DOHH2 (cell line): ENCODE measurements around the gene KRT73.

Source experiments
- H3F3A ChIP-seq: fragments of 200-600 bp; sonication (generic), shearing (Covaris generic); 2 replicates; pipeline ENCODE4 v1.6.0; 2016; ENCODE audit warnings: antibody characterized with exemption, mild to moderate bottlenecking; ENCODE audit not compliant: control insufficient read depth, insufficient read depth
- H3K27ac ChIP-seq: fragments of 200-600 bp; sonication (generic); 2 replicates; pipeline ENCODE4 v1.5.1; 2014; ENCODE audit warnings: low read depth, mild to moderate bottlenecking, low read length, moderate library complexity
- H3K27me3 ChIP-seq: fragments of 200-600 bp; sonication (generic); 2 replicates; pipeline ENCODE4 v1.6.1; 2014; ENCODE audit warnings: mild to moderate bottlenecking, low read length, mixed read lengths; ENCODE audit not compliant: control insufficient read depth
- H3K36me3 ChIP-seq: fragments of 200-600 bp; sonication (generic); 2 replicates; pipeline ENCODE4 v1.6.1; 2014; ENCODE audit warnings: mild to moderate bottlenecking, low read length, moderate library complexity, mixed read lengths; ENCODE audit not compliant: control insufficient read depth
- H3K4me1 ChIP-seq: fragments of 200-600 bp; sonication (generic); 2 replicates; pipeline ENCODE4 v1.6.1; 2014; ENCODE audit warnings: mild to moderate bottlenecking, low read length, mixed read lengths; ENCODE audit not compliant: control insufficient read depth
- H3K4me2 ChIP-seq: fragments of 200-600 bp; sonication (generic); 2 replicates; pipeline ENCODE4 v1.6.0; 2014; ENCODE audit warnings: mild to moderate bottlenecking, low read length, moderate library complexity
- H3K4me3 ChIP-seq: fragments of 200-600 bp; sonication (generic); 2 replicates; pipeline ENCODE4 v1.5.1; 2014; ENCODE audit warnings: mild to moderate bottlenecking, low read length, mixed read lengths
- H3K79me2 ChIP-seq: fragments of 200-600 bp; sonication (generic); 2 replicates; pipeline ENCODE4 v1.6.1; 2014; ENCODE audit warnings: mild to moderate bottlenecking, low read length, mixed read lengths; ENCODE audit not compliant: control insufficient read depth
- H3K9me2 ChIP-seq: fragments of 200-600 bp; sonication (generic); replicated peaks from 2 replicates; pipeline ENCODE4 v1.6.1; 2014; ENCODE audit warnings: mild to moderate bottlenecking, low read length, mixed read lengths; ENCODE audit not compliant: control insufficient read depth
- H3K9me3 ChIP-seq: fragments of 200-600 bp; sonication (generic); 2 replicates; pipeline ENCODE4 v1.6.1; 2014; ENCODE audit warnings: antibody characterized with exemption, low read length, mixed read lengths; ENCODE audit not compliant: control insufficient read depth, insufficient read depth
- H4K20me1 ChIP-seq: fragments of 200-600 bp; sonication (generic); 2 replicates; pipeline ENCODE4 v1.6.0; 2014; ENCODE audit warnings: low read depth, mild to moderate bottlenecking, antibody characterized with exemption, low read length, moderate library complexity; ENCODE audit not compliant: control insufficient read depth, insufficient read depth
- CTCF ChIP-seq: fragments of 200-600 bp; sonication (generic); IDR thresholded peaks from one replicate; pipeline ENCODE4 v1.5.1; 2014; ENCODE audit warnings: antibody characterized with exemption, mild to moderate bottlenecking, low read depth, low read length; ENCODE audit not compliant: poor library complexity, severe bottlenecking
- EZH2phosphoT487 ChIP-seq: fragments of 200-600 bp; sonication (generic); IDR thresholded peaks from 2 replicates; pipeline ENCODE4 v1.6.1; 2017; ENCODE audit warnings: borderline replicate concordance, mild to moderate bottlenecking, antibody characterized with exemption, low read length, moderate library complexity, mixed read lengths

The KRT73 gene

GRCh38 chr12:52647601-52648000 lies 29.2 kb upstream of the KRT73 start:
- no peaks in the 10 kb centered on the region for H3K9me3 ChIP-seq
- H3K27me3 ChIP-seq, result 0 out of 2 replicates have a peak, but pooled peaks cover 3% of the 10 kb centered on the region
- no peak overlapping the region for H3K4me3 ChIP-seq
- no peaks in the 10 kb centered on the region for H3F3A ChIP-seq
- no peaks in the 10 kb centered on the region for H3K4me1 ChIP-seq
- TF ChIP-seq EZH2phosphoT487 (no peak), CTCF (no peak)
- H3K36me3 ChIP-seq, result no peaks in the 10 kb centered on the region
- H3K9me2 ChIP-seq, result no peaks in the 10 kb centered on the region
- H3K79me2 ChIP-seq, result no peaks in the 10 kb centered on the region
- no peak overlapping the region for H3K27ac ChIP-seq
- H3K4me2 ChIP-seq, result no peak overlapping the region
- H4K20me1 ChIP-seq, result no peaks in the 10 kb centered on the region

DNA sequence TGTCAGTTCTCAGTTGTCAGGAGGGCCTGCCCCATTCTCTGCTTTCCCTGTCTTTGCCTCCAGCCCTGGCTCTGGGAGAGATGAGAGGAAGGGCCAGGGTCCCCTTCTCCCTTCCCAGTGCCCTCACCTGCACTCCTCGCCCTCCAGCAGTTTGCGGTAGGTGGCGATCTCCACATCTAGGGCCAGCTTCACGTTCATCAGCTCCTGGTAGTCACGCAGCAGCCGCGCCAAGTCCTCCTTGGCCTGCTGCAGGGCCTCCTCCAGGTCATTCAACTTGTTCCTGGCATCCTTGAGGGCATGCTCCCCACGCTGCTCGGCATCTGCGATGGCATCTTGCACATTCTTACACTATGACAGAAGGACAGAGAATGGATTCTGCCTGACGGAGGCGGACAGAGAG lies 28.3 kb upstream of the KRT73 start:
- H3K79me2 ChIP-seq, result no peaks in the 10 kb centered on the region
- no peaks in the 10 kb centered on the region for H3K9me2 ChIP-seq
- H3K9me3 ChIP-seq, result no peaks in the 10 kb centered on the region
- H3K4me3 ChIP-seq, result no peak overlapping the region
- no peak overlapping the region for H3K27ac ChIP-seq
- no peak overlapping the region for H3K4me2 ChIP-seq
- H3K36me3 ChIP-seq, result no peaks in the 10 kb centered on the region
- TF ChIP-seq EZH2phosphoT487 (no peak), CTCF (no peak)
- H4K20me1 ChIP-seq, result no peaks in the 10 kb centered on the region
- H3K27me3 ChIP-seq, result peaks cover 8% of the 10 kb centered on the region; the same call in 1 of the 2 replicates
- H3F3A ChIP-seq, result no peaks in the 10 kb centered on the region
- H3K4me1 ChIP-seq, result no peaks in the 10 kb centered on the region

- H3K9me3 ChIP-seq, result no peaks in the 10 kb centered on the region
- no peaks in the 10 kb centered on the region for H3K9me2 ChIP-seq
- no peak overlapping the region for H3K4me2 ChIP-seq
- peaks cover 9% of the 10 kb centered on the region; the same call in 1 of the 2 replicates for H3K27me3 ChIP-seq
- H3K36me3 ChIP-seq, result no peaks in the 10 kb centered on the region
- no peak overlapping the region for H3K4me3 ChIP-seq
- no peaks in the 10 kb centered on the region for H3K79me2 ChIP-seq
- TF ChIP-seq CTCF, result no peak
- no peak for TF ChIP-seq EZH2phosphoT487
- no peaks in the 10 kb centered on the region for H4K20me1 ChIP-seq
- no peaks in the 10 kb centered on the region for H3K4me1 ChIP-seq
- H3F3A ChIP-seq, result no peaks in the 10 kb centered on the region
- H3K27ac ChIP-seq, result no peak overlapping the region
These were observed 27.6 kb upstream of the KRT73 start for GRCh38 chr12:52645982-52646381.
